HepG2 (cell line): Measurements from ENCODE around the gene CASKIN1. TPM values are rescaled to one million over a fixed set of nuclear protein-coding genes. Genes with fewer than 3 reads are reported as not detected.

Source experiments
- CBX5 ChIP-seq: sonication (generic); formaldehyde crosslinking; IDR thresholded peaks from 2 replicates; pipeline ENCODE4 v1.4.0; 2020; ENCODE audit warnings: missing genetic modification reagents, borderline replicate concordance
- FOXM1 ChIP-seq: sonication (generic); formaldehyde crosslinking; IDR thresholded peaks from 2 replicates; pipeline ENCODE4 v1.5.0; 2020; ENCODE audit warnings: missing genetic modification reagents
- GABPA ChIP-seq, 2 experiments: IDR thresholded peaks; 2 replicates each; pipeline ENCODE4 v1.6.1; 2011 to 2016; ENCODE audit warnings: low read depth in 2 of 2, low read length in 1 of 2, missing biosample characterization in 1 of 2, missing genetic modification characterization in 1 of 2
- HOXA3 ChIP-seq: sonication (generic); formaldehyde crosslinking; IDR thresholded peaks from 2 replicates; pipeline ENCODE4 v1.5.0; 2020; ENCODE audit warnings: missing genetic modification reagents
- MLX ChIP-seq: IDR thresholded peaks from 2 replicates; pipeline ENCODE4 v1.6.1; 2016
- NFYB ChIP-seq: sonication (generic); formaldehyde crosslinking; IDR thresholded peaks from 2 replicates; pipeline ENCODE4 v1.4.0; 2020; ENCODE audit warnings: missing genetic modification reagents
- NR2F1 ChIP-seq, 2 experiments: fragments of 450-650 bp in 1 of 2; formaldehyde crosslinking in 1 of 2; IDR thresholded peaks; 2 replicates each; pipeline versions ENCODE4 v1.5.0 to v1.6.1; 2016 to 2020; ENCODE audit warnings: mild to moderate bottlenecking in 1 of 2, missing compliant biosample characterization in 1 of 2, missing genetic modification reagents in 1 of 2, moderate library complexity in 1 of 2
- SMAD1 ChIP-seq: sonication (generic); formaldehyde crosslinking; IDR thresholded peaks from 2 replicates; pipeline ENCODE4 v1.4.0; 2020; ENCODE audit warnings: missing genetic modification reagents, low read depth, mild to moderate bottlenecking, borderline replicate concordance
- ZFP36L1 ChIP-seq: sonication (generic); formaldehyde crosslinking; IDR thresholded peaks from 2 replicates; pipeline ENCODE4 v1.8.0; 2022; ENCODE audit warnings: mild to moderate bottlenecking, missing genetic modification reagents, moderate library complexity
- ZNF263 ChIP-seq: sonication (generic); formaldehyde crosslinking; IDR thresholded peaks from 2 replicates; pipeline ENCODE4 v1.4.0; 2020; ENCODE audit warnings: missing genetic modification reagents
- ZNF33A ChIP-seq: sonication (generic); formaldehyde crosslinking; IDR thresholded peaks from 2 replicates; pipeline ENCODE4 v1.5.1; 2020; ENCODE audit warnings: missing genetic modification reagents, mild to moderate bottlenecking, moderate library complexity, borderline replicate concordance
- ZNF597 ChIP-seq: sonication (generic); formaldehyde crosslinking; IDR thresholded peaks from 2 replicates; pipeline ENCODE4 v1.5.0; 2020; ENCODE audit warnings: missing genetic modification reagents
- ZNF724P ChIP-seq: sonication (generic); formaldehyde crosslinking; IDR thresholded peaks from 2 replicates; pipeline ENCODE4 v1.8.0; 2022; ENCODE audit warnings: missing genetic modification reagents, borderline replicate concordance
- polyA plus RNA-seq, 8 experiments: library from polyadenylated mRNA; depleted of rRNA in 3 of 8; stranded (reverse) in 7 of 8; unstranded in 1 of 8; fragments of >200 nt; fragmentation: Illumina TruSeq in 4 of 8; extraction: Trizol in 4 of 8; gene quantifications; 2 replicates each; pipeline versions ENCODE4 v1.2.1 to v1.2.3, GENCODE V29; 2011 to 2016; ENCODE audit warnings: low read depth in 4 of 8, missing spikeins in 1 of 8, mixed read lengths in 1 of 8; ENCODE audit not compliant: insufficient read depth in 1 of 8
- total RNA-seq, 5 experiments: library from RNA; depleted of rRNA; stranded (reverse); fragments of >200 nt; fragmentation: Illumina TruSeq; extraction: Trizol; gene quantifications; 2 replicates each; pipeline ENCODE4 v1.2.3, GENCODE V29; 2016; ENCODE audit warnings: low read depth in 1 of 5
- TF ChIP-seq, protein P1 (sequence below): sonication (generic); formaldehyde crosslinking; IDR thresholded peaks from 2 replicates; pipeline ENCODE4 v1.8.0; 2022; ENCODE audit warnings: missing genetic modification reagents, mild to moderate bottlenecking, borderline replicate concordance
- TF ChIP-seq, protein P2 (sequence below): sonication (generic); formaldehyde crosslinking; IDR thresholded peaks from 2 replicates; pipeline ENCODE4 v1.4.0; 2020; ENCODE audit warnings: missing genetic modification reagents
- TF ChIP-seq, protein P3 (sequence below): sonication (generic); formaldehyde crosslinking; IDR thresholded peaks from 2 replicates; pipeline ENCODE4 v1.4.0; 2020; ENCODE audit warnings: missing genetic modification reagents
- TF ChIP-seq, protein P4 (sequence below): sonication (generic); formaldehyde crosslinking; IDR thresholded peaks from 2 replicates; pipeline ENCODE4 v1.4.0; 2020; ENCODE audit warnings: missing genetic modification reagents, borderline replicate concordance

Gene CASKIN1
- total and polyA plus RNA-seq, 2 of the 13 experiments (the other 11 are each of a cell fraction or from before 2014, with no cell fraction given), result 1.2 to 2.2 TPM

DNA sequence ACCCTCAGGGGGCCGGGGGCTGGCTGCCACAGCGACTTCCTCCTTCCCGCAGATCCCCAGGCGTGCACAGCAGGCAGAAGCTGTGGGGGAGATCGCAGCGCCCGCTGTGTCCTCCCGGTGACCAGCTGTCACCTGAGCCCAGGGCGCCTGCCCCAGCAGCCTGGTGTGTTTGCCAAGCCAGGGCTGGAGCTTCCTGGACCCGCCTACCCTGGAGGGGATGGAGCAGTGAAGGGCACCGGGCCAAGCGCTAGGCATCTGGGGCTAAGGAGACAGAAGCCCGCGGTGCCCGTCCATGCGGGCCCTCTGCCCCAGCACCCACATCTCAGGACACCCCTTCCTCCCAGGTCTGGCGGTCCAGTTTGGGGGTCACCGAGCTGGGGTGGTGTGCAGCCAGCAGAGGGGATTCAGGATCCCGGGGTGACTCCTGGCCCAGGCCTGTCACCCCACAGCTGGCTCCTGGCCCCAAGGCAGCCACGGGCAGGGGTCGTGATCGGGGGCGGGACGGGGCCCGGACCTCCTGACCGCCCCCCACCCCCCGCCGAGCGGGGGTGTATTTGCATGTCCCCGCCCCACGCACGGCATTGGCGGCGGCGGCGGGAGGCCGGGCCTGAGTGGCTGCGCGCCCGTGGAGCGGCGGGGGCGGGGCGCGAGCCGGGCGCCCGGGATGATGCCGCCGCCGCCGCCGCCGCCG is 48.3 kb downstream of the CASKIN1 start, which contains the start of gene RAB26 (continued):
- TF ChIP-seq NR2F1 (CRISPR knock-in tag; IDR thresholded peaks at IDR 0.05) (peak in 1 of 2 experiments; percentile 43; a peak in 1 of 4 replicates), SMAD1 (CRISPR knock-in tag) (no peak), CBX5 (CRISPR knock-in tag) (no peak), NFYB (peak; percentile 40; the same call in 1 of the 2 replicates), HOXA3 (CRISPR knock-in tag) (peak; percentile 55; the same call in 1 of the 2 replicates), ZNF33A (CRISPR knock-in tag) (no peak), ZNF597 (no peak), FOXM1 (CRISPR knock-in tag) (no peak), ZFP36L1 (CRISPR knock-in tag) (peak; percentile 86; the same call in 1 of the 2 replicates), MLX (CRISPR knock-in tag) (peak; percentile 77), GABPA (IDR thresholded peaks at IDR 0.05; ENCODE audit: low read depth, low read length) (no peak), GABPA (CRISPR knock-in tag; IDR thresholded peaks at IDR 0.05; ENCODE audit: low read depth) (0 out of 2 replicates have a peak, but pooled peaks have one; percentile 37), ZNF263 (CRISPR knock-in tag) (no peak), ZNF724P (CRISPR knock-in tag) (no peak)
- TF ChIP-seq, protein P1, sequence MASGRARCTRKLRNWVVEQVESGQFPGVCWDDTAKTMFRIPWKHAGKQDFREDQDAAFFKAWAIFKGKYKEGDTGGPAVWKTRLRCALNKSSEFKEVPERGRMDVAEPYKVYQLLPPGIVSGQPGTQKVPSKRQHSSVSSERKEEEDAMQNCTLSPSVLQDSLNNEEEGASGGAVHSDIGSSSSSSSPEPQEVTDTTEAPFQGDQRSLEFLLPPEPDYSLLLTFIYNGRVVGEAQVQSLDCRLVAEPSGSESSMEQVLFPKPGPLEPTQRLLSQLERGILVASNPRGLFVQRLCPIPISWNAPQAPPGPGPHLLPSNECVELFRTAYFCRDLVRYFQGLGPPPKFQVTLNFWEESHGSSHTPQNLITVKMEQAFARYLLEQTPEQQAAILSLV (CRISPR knock-in tag), result no peak
- TF ChIP-seq, protein P2, sequence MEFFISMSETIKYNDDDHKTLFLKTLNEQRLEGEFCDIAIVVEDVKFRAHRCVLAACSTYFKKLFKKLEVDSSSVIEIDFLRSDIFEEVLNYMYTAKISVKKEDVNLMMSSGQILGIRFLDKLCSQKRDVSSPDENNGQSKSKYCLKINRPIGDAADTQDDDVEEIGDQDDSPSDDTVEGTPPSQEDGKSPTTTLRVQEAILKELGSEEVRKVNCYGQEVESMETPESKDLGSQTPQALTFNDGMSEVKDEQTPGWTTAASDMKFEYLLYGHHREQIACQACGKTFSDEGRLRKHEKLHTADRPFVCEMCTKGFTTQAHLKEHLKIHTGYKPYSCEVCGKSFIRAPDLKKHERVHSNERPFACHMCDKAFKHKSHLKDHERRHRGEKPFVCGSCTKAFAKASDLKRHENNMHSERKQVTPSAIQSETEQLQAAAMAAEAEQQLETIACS (CRISPR knock-in tag), result no peak
- TF ChIP-seq, protein P3, sequence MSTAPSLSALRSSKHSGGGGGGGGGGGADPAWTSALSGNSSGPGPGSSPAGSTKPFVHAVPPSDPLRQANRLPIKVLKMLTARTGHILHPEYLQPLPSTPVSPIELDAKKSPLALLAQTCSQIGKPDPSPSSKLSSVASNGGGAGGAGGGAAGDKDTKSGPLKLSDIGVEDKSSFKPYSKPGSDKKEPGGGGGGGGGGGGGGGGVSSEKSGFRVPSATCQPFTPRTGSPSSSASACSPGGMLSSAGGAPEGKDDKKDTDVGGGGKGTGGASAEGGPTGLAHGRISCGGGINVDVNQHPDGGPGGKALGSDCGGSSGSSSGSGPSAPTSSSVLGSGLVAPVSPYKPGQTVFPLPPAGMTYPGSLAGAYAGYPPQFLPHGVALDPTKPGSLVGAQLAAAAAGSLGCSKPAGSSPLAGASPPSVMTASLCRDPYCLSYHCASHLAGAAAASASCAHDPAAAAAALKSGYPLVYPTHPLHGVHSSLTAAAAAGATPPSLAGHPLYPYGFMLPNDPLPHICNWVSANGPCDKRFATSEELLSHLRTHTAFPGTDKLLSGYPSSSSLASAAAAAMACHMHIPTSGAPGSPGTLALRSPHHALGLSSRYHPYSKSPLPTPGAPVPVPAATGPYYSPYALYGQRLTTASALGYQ (CRISPR knock-in tag), result 0 out of 2 replicates have a peak, but pooled peaks have one; percentile 21
- TF ChIP-seq, protein P4, sequence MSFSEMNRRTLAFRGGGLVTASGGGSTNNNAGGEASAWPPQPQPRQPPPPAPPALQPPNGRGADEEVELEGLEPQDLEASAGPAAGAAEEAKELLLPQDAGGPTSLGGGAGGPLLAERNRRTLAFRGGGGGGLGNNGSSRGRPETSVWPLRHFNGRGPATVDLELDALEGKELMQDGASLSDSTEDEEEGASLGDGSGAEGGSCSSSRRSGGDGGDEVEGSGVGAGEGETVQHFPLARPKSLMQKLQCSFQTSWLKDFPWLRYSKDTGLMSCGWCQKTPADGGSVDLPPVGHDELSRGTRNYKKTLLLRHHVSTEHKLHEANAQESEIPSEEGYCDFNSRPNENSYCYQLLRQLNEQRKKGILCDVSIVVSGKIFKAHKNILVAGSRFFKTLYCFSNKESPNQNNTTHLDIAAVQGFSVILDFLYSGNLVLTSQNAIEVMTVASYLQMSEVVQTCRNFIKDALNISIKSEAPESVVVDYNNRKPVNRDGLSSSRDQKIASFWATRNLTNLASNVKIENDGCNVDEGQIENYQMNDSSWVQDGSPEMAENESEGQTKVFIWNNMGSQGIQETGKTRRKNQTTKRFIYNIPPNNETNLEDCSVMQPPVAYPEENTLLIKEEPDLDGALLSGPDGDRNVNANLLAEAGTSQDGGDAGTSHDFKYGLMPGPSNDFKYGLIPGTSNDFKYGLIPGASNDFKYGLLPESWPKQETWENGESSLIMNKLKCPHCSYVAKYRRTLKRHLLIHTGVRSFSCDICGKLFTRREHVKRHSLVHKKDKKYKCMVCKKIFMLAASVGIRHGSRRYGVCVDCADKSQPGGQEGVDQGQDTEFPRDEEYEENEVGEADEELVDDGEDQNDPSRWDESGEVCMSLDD (CRISPR knock-in tag), result 0 out of 2 replicates have a peak, but pooled peaks have one; percentile 64
